Spleen (tissue), 11 donors: ENCODE data around the gene FAM120B. TPM values are rescaled to one million over a fixed set of nuclear protein-coding genes. Genes with fewer than 3 reads are reported as not detected.
A peak's percentile ranks its signal among the peaks of the same experiment; 100 is the strongest.

Experiments
- DNase-seq: peaks from one replicate; pipeline ENCODE4 v3.0.0-alpha.2; 2020
- H3K27ac ChIP-seq, 8 donors: fragments of 200-600 bp; sonication (generic) in 7 of 8; 1 replicate in 4 of 8; 2 replicates in 4 of 8; pipeline versions ENCODE4 v1.5.0 to v1.8.0; 2016 to 2021; ENCODE audit warnings: inconsistent platforms in 4 of 8, mild to moderate bottlenecking in 4 of 8, moderate library complexity in 1 of 8
- H3K27me3 ChIP-seq, 7 donors: fragments of 200-600 bp; sonication (generic) in 6 of 7; replicated peaks in 1 of 7; 1 replicate in 4 of 7; 2 replicates in 3 of 7; pipeline versions ENCODE4 v1.5.0 to v1.8.0; 2016 to 2021; ENCODE audit warnings: inconsistent platforms in 3 of 7, mild to moderate bottlenecking in 1 of 7
- H3K36me3 ChIP-seq, 6 donors: fragments of 200-600 bp; sonication (generic) in 5 of 6; 1 replicate in 4 of 6; 2 replicates in 2 of 6; pipeline versions ENCODE4 v1.5.0 to v1.8.0; 2016 to 2021; ENCODE audit warnings: inconsistent platforms in 2 of 6
- H3K4me1 ChIP-seq, 6 donors: fragments of 200-600 bp; sonication (generic) in 5 of 6; 1 replicate in 3 of 6; 2 replicates in 3 of 6; pipeline versions ENCODE4 v1.5.0 to v1.8.0; 2016 to 2021; ENCODE audit warnings: inconsistent platforms in 3 of 6
- H3K4me3 ChIP-seq, 8 donors: fragments of 200-600 bp; sonication (generic) in 7 of 8; 1 replicate in 4 of 8; 2 replicates in 4 of 8; pipeline versions ENCODE4 v1.5.0 to v1.8.0; 2016 to 2021; ENCODE audit warnings: inconsistent platforms in 4 of 8, mild to moderate bottlenecking in 4 of 8, moderate library complexity in 2 of 8
- H3K9me3 ChIP-seq, 8 donors: fragments of 200-600 bp; sonication (generic) in 7 of 8; 1 replicate in 4 of 8; 2 replicates in 4 of 8; pipeline versions ENCODE4 v1.5.0 to v1.8.0; 2016 to 2021; ENCODE audit warnings: inconsistent platforms in 4 of 8
- POLR2A ChIP-seq, 3 donors: fragments of 450-650 bp; IDR thresholded peaks; one replicate each; pipeline ENCODE4 v1.5.1; 2017; ENCODE audit warnings: antibody characterized with exemption in 3 of 3, mild to moderate bottlenecking in 1 of 3
- POLR2AphosphoS5 ChIP-seq, 3 donors: sonication (generic); formaldehyde crosslinking; IDR thresholded peaks; one replicate each; pipeline ENCODE4 v1.5.1; 2017; ENCODE audit warnings: antibody characterized with exemption in 3 of 3
- WGBS, 5 donors: extraction: QIAGEN DNeasy Blood & Tissue Kit in 3 of 5; methylation state at CpG; one replicate each; pipeline versions ENCODE4 v1.1.5 to v1.1.7; 2013 to 2018; 5-methylcytosine and 5-hydroxymethylcytosine counted together
- intact Hi-C: fragments of 100-400 bp; cut with DNase I; formaldehyde crosslinking; loops from one replicate; pipeline ENCODE4 v1.15.0; 2023; ENCODE audit warnings: low total_unique reads
- polyA plus RNA-seq, 3 donors: library from polyadenylated mRNA; stranded (reverse); fragments of 200-250 nt; gene quantifications; one replicate each; pipeline ENCODE4 v1.2.1, GENCODE V29; 2013
- total RNA-seq, 7 donors: library from RNA; depleted of rRNA in 3 of 7; stranded (reverse); fragments of >200 nt in 3 of 7; fragmentation: NEBNext Ultra II Directional in 4 of 7; extraction: Animal tissue kit (Norgen Biotek cat#: 25700) in 4 of 7; gene quantifications; one replicate each; pipeline versions ENCODE4 v1.1.0 to v1.2.1, GENCODE V29; 2016 to 2021
- TF ChIP-seq, protein P1 (sequence below), 11 experiments: fragments of 200-600 bp in 7 of 11; fragments of 450-650 bp in 4 of 11; sonication (generic) in 4 of 11; IDR thresholded peaks in 8 of 11; conservative IDR thresholded peaks in 3 of 11; 1 replicate in 7 of 11; 2 replicates in 4 of 11; pipeline versions ENCODE4 v1.4.0 to v1.8.0; 2016 to 2021; ENCODE audit warnings: antibody characterized with exemption in 11 of 11, inconsistent platforms in 4 of 11, mild to moderate bottlenecking in 1 of 11
- donor health status: healthy with polysubstance abuse.
- donor health status: DM: no; HTN: no; CAD: no; lungs with moderate emphysema.
- donor health status: DM: no; HTN: no; CAD: no.
- donor health status: Bipolar disorder and iron deficiency.
- donor health status: healthy.
- donor health status: DM: no; HTN: no; CAD: no.
- donor health status: DM: yes; HTN: yes; CAD: no.

FAM120B gene
- total and polyA plus RNA-seq, 10 donors, result 7.6 to 41.2 (median 26.8) TPM

DNA sequence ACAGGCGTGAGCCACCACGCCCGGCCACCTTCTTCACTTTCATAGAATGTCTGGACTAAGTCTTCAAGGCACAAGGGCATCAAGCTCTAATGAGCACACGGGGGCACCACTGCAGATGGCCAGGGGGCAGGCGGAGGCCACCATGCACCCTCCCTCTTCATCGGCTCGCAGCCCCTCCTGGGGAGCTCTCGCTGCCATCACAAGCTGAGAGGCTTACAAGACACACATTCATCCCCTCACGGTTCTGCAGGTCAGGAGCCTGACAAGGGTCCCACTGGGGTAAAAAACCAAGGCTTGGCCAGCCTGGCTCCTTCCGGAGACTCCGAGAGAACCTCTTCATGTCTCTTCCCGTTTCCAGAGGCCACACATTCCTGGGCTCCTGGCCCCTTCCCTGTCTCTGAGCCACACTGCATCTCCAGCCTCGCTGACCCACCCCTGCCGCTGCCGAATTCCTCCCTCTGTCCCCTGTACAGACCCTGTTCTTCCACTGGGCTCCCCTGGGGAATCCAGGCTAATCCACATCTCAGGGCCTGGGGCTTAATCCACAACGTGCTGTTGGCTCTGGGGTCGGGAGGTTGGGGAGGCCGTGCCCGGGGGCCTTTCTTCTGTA is 35.5 kb upstream of the FAM120B start:
- peaks cover 0 to 57% (median 0%) of the 10 kb centered on the region in 7 donors for H3K27me3 ChIP-seq
- peak overlapping the region in 5 of 8 donors; percentile 51 to 81 (median 76) for H3K27ac ChIP-seq
- peaks cover 18 to 74% (median 49%) of the 10 kb centered on the region in 6 donors for H3K4me1 ChIP-seq
- peak overlapping the region in 4 of 8 donors; percentile 29 to 66 (median 36) for H3K4me3 ChIP-seq
- TF ChIP-seq, protein P1, sequence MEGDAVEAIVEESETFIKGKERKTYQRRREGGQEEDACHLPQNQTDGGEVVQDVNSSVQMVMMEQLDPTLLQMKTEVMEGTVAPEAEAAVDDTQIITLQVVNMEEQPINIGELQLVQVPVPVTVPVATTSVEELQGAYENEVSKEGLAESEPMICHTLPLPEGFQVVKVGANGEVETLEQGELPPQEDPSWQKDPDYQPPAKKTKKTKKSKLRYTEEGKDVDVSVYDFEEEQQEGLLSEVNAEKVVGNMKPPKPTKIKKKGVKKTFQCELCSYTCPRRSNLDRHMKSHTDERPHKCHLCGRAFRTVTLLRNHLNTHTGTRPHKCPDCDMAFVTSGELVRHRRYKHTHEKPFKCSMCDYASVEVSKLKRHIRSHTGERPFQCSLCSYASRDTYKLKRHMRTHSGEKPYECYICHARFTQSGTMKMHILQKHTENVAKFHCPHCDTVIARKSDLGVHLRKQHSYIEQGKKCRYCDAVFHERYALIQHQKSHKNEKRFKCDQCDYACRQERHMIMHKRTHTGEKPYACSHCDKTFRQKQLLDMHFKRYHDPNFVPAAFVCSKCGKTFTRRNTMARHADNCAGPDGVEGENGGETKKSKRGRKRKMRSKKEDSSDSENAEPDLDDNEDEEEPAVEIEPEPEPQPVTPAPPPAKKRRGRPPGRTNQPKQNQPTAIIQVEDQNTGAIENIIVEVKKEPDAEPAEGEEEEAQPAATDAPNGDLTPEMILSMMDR (IDR thresholded peaks at IDR 0.05 in 8 of 11, conservative IDR thresholded peaks at IDR 0.05 in 3 of 11), result no peak
- TF ChIP-seq POLR2AphosphoS5 (IDR thresholded peaks at IDR 0.05), result no peak
- TF ChIP-seq POLR2A (IDR thresholded peaks at IDR 0.05), result no peak
- no peaks in the 10 kb centered on the region for H3K36me3 ChIP-seq
- no peaks in the 10 kb centered on the region for H3K9me3 ChIP-seq
- peak; percentile 69 for DNase-seq
- intact Hi-C loops, result no loop called here
- 92 to 98% (median 95%) methylated on average over 16 to 19 of the region's 19 CpGs for WGBS, 5 donors

DNA sequence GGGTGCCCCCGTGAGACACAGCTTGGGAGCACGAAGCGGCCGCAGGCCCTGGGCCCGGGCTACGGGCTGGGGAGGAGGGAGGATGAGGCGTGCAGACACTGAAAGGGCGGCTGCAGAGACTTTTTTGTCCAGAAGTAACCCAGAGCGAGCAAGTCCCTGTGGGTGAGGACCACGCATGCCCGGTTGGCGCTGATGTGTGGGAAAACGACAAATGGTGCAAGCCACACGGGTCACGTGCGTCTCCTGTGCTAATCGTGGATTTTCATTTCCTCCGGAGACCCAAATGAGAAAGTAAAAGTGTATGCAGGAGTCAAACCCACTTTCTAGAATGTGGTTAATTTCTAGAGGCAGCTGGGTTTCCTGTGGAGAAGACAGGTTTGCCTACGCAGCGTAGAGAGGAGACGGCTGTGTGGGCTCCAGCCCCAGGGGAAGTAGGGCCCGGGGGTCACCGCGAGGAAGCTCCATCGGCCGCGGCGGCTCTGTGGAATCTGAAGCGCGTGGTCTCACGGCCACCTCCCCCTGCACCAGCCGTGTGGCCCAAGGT is 34.7 kb upstream of the FAM120B start:
- Histone ChIP-seq H3K9me3 (no peaks in the 10 kb centered on the region), H3K4me1 (peaks cover 18 to 77% (median 53%) of the 10 kb centered on the region in 6 donors), H3K36me3 (no peaks in the 10 kb centered on the region), H3K27me3 (peaks cover 0 to 65% (median 0%) of the 10 kb centered on the region in 7 donors), H3K27ac (peak overlapping the region in 7 of 8 donors; percentile 51 to 81 (median 70)), H3K4me3 (peak overlapping the region; percentile 9 to 66 (median 28))
- peak; percentile 68 to 73 (median 70) for TF ChIP-seq POLR2AphosphoS5 (IDR thresholded peaks at IDR 0.05)
- TF ChIP-seq, protein P1 (IDR thresholded peaks at IDR 0.05 in 8 of 11, conservative IDR thresholded peaks at IDR 0.05 in 3 of 11), result no peak
- intact Hi-C loops, result no loop called here
- WGBS, 5 donors, result 34 to 51% (median 37%) methylated on average over 28 to 32 of the region's 32 CpGs
- DNase-seq, result peak; percentile 93

GRCh38 chr6:170272341-170273065 is 34.1 kb upstream of the FAM120B start:
- Histone ChIP-seq H3K9me3 (no peaks in the 10 kb centered on the region), H3K27ac (peak overlapping the region in 6 of 8 donors; percentile 56 to 81 (median 73)), H3K4me1 (peaks cover 18 to 83% (median 59%) of the 10 kb centered on the region in 6 donors), H3K36me3 (no peaks in the 10 kb centered on the region), H3K4me3 (peak overlapping the region in 7 of 8 donors; percentile 14 to 66 (median 29)), H3K27me3 (peaks cover 0 to 69% (median 0%) of the 10 kb centered on the region in 7 donors)
- 69 to 75% (median 72%) methylated on average over 30 of the region's 30 CpGs for WGBS, 5 donors
- TF ChIP-seq, protein P1 (IDR thresholded peaks at IDR 0.05 in 8 of 11, conservative IDR thresholded peaks at IDR 0.05 in 3 of 11), result no peak
- no peak for TF ChIP-seq POLR2AphosphoS5 (IDR thresholded peaks at IDR 0.05)
- no peak for TF ChIP-seq POLR2A (IDR thresholded peaks at IDR 0.05)
- no peak for DNase-seq
- intact Hi-C loops, result no loop called here

GRCh38 chr6:170273191-170273590 is 33.4 kb upstream of the FAM120B start:
- 93 to 100% (median 97%) methylated on average over 8 to 23 of the region's 23 CpGs for WGBS, 5 donors
- TF ChIP-seq POLR2A (IDR thresholded peaks at IDR 0.05) (no peak), POLR2AphosphoS5 (IDR thresholded peaks at IDR 0.05) (no peak)
- TF ChIP-seq, protein P1 (IDR thresholded peaks at IDR 0.05 in 8 of 11, conservative IDR thresholded peaks at IDR 0.05 in 3 of 11), result no peak
- peaks cover 0 to 63% (median 0%) of the 10 kb centered on the region in 7 donors for H3K27me3 ChIP-seq
- no peak for DNase-seq
- H3K9me3 ChIP-seq, result no peaks in the 10 kb centered on the region
- peaks cover 19 to 90% (median 63%) of the 10 kb centered on the region in 6 donors for H3K4me1 ChIP-seq
- peak overlapping the region in 2 of 8 donors; percentile 76 for H3K27ac ChIP-seq
- intact Hi-C loops, result no loop called here
- H3K4me3 ChIP-seq, result no peak overlapping the region
- H3K36me3 ChIP-seq, result no peaks in the 10 kb centered on the region
